HG03432 (cell line): ENCODE data around the gene PTPA.
"Not testable (repeated sequence)": the region's sequence is repeated elsewhere in the genome, so short reads cannot be mapped to it uniquely, and the experiment has no call there.

Experiments used
- ATAC-seq: cut with Tn5 transposase; IDR thresholded peaks from one replicate; pipeline ENCODE4 v1.9.1; 2021; ENCODE audit warnings: mild to moderate bottlenecking, moderate library complexity; ENCODE audit not compliant: unreplicated experiment

Gene PTPA

DNA sequence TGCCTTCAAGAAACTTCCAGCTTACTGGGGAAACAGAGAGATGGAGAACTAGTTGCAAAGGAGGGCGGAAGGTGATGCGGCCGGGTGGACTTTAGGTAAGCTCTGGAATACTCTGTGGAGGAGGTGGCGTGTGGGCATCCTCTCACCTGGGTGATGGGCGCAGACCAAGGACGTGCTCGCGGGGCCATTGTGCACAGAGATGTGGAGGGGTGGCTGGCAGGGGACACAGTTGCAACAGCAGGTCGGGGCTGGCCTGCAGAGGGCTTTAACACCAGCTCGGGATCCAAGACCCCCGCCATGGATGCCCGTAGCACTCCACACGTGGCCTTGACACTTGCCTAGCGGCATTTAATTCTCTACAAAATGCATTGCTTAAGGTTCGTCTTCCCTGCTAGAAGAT lies 40.3 kb downstream of the PTPA start:
- ATAC-seq, result no peak

GRCh38 chr9:129154866-129155477 lies 43.8 kb downstream of the PTPA start:
- no peak for ATAC-seq

- no peak for ATAC-seq
Observed at GRCh38 chr9:129156163-129156562, 44.9 kb downstream of the PTPA start.

DNA sequence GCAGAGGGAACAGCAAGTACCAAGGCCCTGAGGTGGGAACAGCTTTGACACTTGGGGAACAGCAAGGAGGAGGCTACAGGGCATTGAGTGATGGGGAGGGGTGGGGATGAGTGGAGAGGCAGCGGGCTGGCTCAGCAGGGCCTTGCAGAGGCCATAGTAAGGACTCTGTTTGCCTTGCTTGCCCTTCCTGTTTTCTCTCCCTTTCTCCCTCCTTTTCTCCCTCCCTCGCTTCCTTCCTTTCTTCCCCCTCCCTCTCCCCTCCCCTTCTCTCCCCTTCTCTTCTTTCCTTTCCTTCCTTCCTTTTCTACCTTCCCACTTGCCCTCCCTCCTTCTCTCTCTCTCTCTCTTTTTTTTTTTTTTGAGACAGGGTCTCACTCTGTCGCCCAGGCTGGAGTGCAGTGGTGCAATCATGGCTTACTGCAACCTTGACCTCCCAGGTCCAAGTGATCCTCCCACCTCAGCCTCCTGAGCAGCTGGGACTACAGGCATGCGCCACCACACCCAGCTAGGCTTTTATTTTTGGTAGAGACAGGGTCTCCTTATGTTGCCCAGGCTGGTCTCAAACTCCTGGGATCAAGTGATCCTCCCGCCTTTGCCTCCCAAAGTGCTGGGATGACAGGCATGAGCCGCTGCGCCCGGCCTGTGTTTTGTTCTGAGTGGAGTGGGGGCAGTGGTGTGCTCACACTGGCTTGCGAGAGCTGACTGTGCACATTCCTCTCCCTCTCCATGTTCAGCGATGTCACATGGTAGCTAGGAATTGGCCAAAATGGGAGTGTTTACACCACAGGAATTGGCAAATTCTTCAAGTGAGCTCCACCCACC lies 49.7 kb downstream of the PTPA start:
- no peak for ATAC-seq

DNA sequence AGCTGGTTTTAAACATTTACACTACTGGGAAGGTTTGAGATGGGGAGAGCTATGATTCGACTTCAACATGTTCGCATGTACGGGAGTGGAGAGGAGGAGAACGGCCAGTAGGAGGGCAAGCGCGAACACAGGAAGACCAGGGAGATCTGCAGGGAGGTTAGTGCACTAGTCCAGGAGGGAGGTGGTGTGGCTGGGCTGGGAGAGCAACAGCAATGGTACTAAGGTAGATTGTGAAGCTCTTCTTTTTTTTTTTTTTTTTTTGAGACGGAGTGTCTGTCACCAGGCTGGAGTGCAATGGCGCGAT lies 50.3 kb downstream of the PTPA start:
- no peak for ATAC-seq

DNA sequence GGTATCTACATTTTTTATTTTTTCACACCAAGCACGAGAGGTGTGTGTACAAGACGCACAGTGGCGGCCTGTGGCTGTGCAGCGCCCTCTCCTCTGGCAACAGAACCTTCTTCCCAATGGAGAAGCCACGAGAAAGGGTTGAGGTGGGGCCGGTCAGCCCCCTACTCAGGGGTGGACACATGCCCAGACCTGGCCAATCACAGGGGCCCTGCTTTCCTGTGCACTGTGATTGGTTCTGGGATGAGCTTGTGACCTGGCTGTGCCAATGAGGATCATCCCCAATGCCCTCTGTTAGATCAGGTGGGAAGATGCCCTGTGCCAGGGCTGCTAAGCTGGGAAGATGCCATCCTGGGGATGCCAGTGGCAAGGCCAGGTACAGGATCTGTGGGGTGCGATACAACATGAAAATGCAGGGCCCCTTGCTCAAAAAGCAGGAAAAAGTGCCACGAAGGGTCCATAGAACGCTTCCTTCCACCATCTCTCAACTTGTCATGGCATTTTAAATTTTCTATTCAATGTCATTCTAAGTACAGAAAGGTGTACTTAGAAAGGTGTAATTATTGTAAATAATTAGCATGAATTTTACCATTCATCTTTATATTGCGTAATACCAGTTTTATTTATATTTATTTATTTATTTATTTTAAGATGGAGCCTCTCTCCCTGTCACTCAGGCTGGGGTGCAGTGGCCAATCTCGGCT lies 51.4 kb downstream of the PTPA start:
- no peak for ATAC-seq

GRCh38 chr9:129163198-129163670 lies 52.0 kb downstream of the PTPA start:
- ATAC-seq, result not testable (repeated sequence)

DNA sequence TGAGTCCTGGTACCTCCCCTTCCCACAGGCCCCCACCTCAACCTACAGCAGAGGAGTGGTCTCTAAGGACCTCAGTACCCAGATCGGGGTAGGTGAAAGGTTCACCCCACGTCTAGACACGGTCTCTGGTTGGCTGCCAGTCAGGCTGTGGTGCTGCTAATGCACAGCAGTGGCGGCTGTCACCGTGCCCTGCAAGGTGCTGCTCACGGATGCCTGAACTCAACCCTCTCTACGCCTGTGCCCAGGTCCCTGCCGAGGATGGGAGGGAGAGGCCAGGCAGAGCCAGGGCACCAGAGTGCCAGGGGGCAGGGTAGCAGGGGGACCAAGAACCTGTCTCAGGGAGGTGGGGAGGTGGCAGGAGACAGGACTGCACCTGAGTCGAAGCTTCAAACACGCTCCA lies 52.5 kb downstream of the PTPA start:
- ATAC-seq, result no peak

- ATAC-seq, result no peak
Observed at GRCh38 chr9:129164246-129164930, 53.2 kb downstream of the PTPA start.

- ATAC-seq, result no peak
Observed at GRCh38 chr9:129165198-129165597, 54.0 kb downstream of the PTPA start.

- no peak for ATAC-seq
Observed at GRCh38 chr9:129166623-129167557, 55.7 kb downstream of the PTPA start.

DNA sequence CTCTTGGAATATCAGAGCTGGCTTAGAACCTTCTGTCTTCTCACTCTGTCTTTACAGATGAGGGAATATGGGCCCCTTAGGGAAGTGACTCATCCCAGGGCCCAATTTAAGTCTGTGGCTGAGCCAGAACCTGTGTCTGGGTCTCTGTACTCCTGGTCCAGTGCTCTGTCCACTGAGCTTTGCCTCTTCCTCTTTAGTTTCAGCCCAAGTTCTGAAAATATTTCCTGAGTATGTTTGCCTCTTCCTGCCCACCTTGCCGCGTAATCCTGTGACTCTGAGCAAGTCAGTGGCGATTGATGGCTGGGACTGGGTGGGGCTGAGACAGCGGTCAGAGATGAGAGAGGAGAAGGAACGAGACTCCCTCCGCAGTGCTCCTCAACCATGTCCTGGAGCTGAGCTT lies 59.0 kb downstream of the PTPA start:
- ATAC-seq, result no peak

DNA sequence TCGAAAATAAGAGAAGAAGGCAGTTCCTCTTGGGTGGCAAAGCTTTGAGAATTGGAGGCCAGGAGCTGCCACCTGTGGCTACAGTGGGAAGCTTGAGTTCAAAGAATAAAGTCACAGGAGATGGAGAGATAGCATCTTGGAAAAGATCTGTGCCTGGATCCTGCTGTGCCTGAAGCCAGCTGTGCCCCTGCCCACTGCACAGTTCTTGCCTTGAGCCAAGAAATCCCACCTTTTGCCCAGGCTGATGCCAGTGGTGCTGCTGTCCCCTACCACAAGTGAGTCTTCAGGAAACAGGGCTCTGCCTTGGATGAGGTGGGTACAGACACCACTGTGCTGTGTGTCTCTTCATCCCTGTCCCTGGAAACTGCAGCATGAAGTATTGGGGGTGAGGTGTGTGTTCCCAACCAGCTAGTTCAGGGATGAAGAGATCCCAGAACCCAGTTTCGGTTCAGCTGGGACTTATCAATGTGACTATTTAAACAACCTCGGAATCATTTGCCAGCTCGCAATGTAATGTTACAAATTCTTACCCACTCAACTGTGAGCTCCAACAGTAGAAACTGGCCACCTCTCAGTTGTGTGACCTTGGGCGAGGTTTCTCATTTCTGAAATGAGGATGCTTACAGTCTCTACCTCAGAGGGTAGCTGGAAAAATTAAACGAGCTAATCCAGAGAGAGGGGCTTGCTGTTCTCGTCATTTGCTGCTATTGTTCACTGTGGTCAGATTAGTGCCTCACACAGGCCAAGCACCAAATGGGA lies 61.0 kb downstream of the PTPA start:
- ATAC-seq, result no peak

GRCh38 chr9:129172816-129173215 lies 61.6 kb downstream of the PTPA start:
- no peak for ATAC-seq

DNA sequence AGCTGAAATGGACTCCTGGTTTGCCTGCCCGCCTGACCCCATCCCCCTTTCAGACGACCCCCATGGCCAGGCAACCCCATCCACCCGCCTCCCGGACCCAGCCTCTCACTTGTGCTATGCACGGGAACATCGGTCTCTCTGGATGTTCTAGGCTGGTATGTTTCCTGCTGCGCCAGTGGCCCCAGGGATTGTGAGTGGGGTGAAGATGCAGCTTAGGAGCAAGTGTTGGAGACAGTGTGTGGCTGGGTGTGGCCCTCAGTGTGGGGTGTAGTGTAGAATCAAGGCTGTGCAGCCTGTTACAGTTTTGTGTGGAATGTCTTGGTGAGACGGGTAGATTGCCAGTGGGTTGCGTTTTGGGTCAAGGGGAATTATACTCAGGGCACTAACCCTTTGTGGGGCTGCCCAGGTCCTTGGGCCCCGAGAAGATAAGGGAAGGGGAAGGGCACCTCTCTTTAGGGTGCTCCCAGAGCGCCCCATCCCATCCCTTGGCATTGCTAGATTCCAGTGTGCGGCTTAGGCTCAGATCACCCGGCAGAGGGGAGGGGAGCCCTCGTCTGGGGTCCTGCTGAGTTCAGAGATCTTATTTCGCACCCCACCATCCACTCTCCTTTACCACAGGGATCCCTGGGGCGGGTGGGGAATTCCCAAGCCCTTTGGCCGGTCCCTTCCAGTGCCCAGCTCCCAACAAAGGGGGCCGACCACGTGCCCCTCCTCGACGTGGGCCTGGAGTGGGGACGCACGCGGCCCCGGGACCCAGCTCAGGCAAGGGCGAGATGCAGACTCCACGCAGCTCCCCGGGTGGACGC lies 62.3 kb downstream of the PTPA start:
- ATAC-seq, result no peak

DNA sequence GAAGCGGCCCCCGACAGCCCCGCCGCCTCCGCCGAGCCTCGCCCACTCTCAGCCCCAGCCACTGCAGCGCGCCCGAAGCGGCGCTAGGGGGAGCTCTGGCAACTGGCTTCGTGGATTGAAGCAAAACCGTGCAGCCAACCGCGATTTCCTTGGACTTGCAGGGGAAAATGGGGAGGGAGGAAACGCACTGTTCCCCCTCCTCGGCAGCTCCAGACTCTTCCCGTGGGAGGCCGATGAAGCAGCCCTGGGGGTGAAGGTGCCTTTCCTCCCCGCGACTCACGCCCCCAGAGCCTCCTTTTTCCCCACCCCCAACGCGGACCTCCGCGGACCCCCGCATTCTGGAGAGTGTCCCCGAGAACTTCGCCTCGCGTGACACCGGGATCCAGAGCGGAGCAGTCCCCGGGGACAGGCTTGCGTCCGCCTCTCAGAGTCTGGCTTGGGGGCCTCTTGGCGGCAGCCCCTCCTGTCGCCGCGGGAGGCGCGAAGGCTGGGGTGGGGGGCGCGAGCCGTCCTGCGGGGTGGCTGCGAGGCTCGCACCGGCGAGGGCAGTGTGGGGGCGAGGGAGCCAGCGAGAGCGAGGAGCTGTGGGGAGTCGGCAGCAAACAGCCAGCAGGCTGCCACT lies 63.0 kb downstream of the PTPA start:
- ATAC-seq, result no peak

- no peak for ATAC-seq
Observed at GRCh38 chr9:129174724-129175514, 63.7 kb downstream of the PTPA start.

DNA sequence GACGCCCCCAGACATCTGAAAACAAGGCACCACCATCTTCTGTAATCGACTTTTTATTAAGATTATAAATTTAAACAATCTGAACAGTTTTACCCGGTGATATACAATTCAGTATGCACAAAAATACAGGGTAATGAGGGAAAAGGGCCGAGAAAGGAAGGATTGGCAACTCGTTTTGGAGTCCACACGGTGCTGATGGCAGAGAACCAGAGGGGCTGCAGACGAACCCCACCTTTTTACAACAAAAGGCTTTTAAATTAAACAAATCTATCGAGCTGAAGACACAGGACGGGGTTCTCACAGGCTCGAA lies 64.3 kb downstream of the PTPA start:
- no peak for ATAC-seq
